T-helper 2 cell (primary cell): ENCODE data around the gene LRRC37A.
A peak's percentile ranks its signal among the peaks of the same experiment; 100 is the strongest.
"Not testable (repeated sequence)": the region's sequence is repeated elsewhere in the genome, so short reads cannot be mapped to it uniquely, and the experiment has no call there.

Experiments
- DNase-seq, 5 experiments: peaks; one replicate each; pipeline versions ENCODE4 v3.0.0 to v3.0.0-alpha.2; 2012 to 2022

Gene LRRC37A

DNA sequence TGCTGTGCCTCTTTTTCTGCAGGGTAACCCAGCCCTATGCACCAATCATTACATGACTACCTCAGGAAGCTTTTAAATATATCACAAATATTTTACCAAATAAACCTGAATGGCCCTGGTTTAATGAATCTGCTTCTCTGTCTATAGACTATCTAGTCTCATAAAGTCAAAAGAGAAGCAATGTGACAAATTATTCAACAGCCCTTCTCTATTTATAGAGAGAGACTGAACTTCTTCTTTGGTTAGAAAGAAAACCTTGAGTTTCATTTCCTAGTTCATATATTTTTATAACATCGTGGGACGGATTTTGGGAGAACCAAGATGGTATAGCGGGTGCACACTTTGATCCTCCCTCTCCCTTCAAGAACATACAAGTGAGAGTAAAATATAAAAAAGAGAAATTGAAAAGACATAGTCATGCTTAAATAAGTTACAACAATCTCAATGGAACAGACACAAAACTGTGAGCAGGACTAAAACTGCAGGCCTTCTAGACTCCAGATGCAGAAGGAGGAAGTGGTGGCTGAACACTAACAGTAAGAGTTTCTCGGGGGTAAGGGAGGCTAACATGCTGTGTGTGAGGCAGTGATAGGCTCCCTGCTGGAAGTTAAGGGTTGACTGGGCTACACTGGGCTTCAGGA, 3.9 kb upstream of the LRRC37A start:
- DNase-seq: peak in 1 of 5 experiments; percentile 58

DNA sequence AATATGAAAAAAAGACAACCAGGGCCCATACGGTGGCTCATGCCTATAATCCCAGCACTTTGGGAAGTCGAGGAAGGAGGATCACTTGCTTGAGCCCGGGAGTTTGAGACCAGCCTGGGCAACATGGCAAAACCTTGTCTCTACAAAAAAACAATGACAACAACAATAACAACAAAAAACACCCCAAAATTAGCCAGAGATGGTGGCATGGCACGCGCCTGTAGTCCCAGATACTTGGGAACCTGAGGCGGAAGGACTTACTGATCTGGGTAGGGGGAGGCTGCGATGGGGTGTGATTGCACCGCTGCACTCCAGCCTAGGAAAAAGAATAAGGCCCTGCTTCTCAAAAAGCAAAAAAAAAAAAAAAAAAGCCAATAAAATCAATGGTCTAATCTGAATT, 3.3 kb upstream of the LRRC37A start:
- DNase-seq: not testable (repeated sequence)

DNA sequence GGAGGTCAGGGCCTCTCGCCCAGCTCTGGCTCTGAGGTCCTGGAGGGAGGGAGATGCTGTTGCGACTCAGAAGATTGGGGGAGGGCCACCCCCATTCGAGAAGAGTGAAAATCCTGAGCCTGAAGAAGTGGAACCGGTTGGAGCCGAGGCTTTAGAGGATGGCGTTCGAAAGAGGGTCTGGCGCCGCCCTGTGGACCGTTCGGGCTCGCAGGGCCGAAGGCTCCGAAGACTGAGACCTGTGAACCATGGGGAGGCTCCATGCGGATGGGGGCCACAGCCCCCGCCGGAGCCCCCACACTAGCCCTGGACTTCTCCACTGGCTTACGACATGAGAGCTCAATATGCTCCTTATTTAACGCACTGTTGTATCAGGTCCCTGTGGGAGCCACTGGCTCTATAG, 46.3 kb downstream of the LRRC37A start:
- not testable (repeated sequence) for DNase-seq

DNA sequence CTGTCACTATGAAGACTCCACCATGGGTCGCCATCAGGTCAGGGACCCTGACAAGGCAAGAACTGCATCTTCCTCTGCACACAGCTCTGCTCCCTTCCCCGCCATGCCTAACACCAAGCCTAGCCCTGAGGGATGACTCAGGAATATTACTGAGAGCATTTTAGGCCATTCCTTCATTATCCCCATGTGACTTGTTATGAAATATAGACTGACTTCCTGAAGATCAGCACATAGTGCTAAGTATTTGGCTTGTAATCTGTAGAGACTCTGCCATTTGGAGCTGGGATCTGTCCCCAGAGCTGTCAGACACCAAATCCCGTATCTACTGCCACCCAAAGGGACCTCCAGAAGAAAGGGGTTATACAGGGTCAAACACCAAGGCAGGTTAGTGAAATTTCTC, 47.2 kb downstream of the LRRC37A start:
- DNase-seq: not testable (repeated sequence)

DNA sequence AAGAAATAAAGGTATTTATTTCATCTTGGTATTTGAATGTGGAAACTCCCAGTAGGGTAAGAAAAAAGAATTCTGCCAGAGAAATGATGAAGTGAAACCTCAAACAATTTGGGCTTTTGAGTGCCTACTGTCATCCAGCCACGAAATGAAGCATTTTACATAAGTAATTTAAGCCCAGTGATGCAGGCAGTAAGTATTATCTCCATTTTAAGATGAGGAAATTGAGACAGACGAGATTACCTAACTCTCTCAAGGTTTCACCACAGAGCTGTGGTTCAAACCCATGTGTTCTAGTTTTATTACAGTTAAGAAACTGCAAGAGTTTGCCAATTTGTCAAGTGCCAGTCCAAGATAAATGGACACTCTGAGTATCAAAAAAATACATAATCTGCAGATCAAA, 53.4 kb downstream of the LRRC37A start:
- not testable (repeated sequence) for DNase-seq

DNA sequence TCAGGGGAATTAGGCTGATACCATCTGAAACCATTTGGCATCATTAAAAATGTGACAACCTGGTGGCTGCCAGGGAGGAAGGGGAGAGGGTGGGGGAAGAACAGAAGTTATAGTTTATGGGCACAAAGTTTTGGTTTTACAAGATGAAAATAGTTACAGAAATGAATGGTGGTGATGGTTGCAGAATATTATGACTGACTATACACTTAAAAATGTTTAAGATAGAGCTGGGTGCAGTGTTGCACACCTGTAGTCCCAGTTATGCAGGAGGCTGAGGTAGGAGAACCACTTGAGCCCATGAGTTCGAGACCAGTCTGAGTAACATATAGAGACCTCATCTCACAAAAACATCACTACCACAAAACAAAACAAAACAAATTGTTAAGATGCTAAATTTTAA, 54.1 kb downstream of the LRRC37A start:
- DNase-seq: not testable (repeated sequence)

DNA sequence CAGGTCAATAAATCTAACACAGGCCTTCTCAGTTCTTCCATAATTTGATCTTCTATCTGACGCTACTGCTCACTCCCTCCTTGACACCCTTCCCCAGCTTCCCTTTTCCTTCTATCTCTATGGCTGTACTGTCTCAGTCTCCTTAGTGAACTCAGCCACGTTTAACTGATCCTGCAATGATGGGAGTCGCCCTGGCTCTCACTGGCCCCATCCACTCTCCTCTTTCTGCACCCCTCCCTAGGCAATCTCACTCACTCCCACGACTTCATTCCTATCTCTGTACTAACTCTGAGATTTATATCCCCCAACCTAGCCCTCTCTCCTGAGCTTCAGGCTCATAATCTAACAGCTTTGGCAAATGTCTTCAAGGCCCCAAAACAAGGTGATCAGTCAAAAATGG, 58.9 kb downstream of the LRRC37A start:
- not testable (repeated sequence) for DNase-seq

DNA sequence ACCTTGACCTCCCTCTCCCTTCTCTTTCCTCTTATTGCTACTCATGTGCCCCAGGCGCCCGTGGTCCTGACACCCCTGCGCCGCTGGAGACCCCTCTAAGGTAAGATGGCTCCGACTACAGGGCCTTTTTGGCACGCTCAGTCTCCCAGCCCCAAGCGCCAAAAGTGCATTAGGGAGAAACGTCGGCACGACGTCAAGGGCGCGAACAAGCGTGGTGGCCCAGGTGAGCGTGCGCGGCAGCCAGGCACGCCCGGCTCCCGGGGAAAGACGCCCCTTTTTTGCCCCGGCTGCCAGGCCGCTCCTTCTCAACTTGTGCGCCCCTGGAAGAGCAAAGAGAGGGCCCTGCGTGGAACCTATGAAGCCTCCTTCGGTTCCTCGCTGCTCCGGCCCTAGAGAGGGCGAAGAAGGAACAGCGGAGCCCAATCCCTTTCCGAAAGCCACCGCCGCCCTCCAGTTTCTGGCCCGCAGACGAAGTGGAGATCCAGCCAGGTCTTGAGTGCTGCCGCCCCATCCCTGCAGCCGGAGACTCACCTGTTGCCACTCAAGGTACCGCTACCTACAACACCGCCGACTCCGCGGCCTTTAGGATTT, 66.3 kb downstream of the LRRC37A start:
- DNase-seq: not testable (repeated sequence)

DNA sequence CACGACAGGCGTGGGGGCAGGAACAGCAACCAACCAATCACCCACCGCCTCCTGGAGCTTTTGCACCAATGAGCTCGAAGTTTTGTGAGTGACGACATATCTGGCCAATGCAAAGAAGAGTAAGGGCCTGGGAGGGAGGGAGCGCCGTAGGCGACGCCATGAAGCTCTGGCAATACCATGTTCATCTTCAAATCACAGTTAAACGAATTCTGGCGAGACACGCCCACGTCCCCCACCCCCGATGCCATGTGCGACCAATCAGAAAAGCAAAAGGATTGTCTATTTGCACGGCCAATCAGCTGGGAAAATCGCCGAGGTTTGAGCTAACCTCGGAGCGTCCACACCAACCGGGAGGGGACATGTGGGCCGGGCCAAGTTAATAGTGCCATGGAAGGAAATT, 66.8 kb downstream of the LRRC37A start, which contains the start of gene ARL17B:
Gene ARL17B, minus strand, starts transcription at position 12 of the 400 bp plus-strand sequence. CDS start 3,369 bp downstream, outside the sequence.
- peak in 4 of 5 experiments; percentile 52 to 87 (median 74) for DNase-seq

DNA sequence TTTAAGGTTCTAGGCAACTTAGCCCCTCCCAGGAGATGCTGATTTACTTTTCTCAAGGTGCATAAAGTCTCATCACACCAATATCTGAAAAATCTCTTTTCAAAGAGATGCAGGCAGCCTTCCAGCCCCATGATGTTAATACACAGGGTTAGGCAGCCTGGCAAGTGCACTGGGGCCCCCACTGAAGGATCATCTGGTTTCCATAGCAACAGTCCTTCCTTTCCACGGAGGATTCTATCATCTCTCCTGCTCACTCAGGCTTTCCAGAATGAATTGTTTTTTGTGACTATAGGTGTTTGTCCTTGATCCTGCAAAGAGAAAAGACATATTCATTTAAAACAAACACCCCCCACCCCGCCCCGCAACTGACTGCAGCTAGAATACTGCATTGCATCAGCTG, 72.6 kb downstream of the LRRC37A start:
- DNase-seq: not testable (repeated sequence)

DNA sequence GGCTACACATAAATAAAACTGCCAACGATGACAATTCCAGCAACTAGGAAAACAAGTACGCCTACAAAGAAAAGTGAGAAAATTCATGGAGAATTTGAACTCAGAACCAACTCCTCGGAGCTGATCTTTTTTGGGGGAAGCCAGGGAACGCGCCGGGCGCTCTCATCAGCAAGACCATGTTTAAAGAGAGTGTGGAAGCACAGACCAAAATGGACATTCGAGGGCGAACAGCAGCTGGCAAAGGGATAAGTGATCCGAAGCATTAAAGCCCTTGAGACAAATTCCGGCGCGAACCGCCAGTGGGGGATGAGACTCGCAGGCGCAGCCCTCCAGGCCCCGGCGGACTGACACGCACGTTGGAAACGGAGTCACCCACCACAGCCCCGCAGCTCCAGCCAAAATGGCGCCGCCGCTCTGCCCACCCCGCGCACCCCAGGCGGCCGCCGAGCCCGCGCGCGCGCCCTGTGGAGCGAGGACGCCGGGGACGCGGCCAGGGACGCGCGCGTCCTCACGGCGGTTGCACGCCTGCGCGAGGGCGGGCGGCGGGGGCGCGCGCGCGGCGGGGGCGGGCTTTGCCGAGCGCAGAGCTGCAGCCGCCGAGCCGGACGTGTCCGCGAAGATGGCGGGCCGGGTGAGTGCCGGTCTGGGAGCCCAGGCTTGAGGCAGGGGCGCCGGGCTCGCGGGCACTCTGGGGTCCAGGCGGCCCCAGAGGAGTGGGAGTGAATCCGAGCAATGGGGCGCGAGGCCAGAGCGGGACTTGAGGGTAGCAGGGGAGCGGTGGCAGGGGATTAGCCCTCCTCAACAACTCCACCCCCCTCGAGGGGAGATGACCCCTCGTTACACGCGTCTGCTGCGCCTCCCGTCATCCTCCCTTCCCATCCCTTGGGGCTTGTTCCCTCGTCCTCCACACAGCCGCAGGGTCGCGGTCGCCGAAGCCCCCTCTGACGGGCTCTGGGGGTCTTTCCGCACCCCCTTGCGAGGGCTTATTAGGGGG, 77.6 kb downstream of the LRRC37A start:
- not testable (repeated sequence) for DNase-seq

DNA sequence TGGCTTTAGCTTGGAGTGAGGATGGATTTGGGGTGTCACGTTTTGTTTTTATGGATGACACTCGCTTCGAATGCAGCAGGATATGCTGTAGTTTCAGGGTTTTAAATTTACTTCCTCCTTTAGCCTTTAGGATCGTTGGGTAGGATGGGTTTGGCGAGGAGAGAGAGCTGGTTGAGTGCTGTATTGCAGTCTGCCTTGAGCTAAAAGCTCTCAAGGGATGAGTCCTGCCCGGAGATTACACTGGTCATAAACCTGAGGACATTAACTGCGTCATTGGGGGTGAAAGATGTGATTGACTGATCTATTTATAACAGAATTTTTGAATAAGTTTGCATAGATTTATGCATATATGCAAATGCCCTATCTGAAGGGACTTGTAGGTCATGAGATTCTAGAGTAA, 78.5 kb downstream of the LRRC37A start:
- not testable (repeated sequence) for DNase-seq

DNA sequence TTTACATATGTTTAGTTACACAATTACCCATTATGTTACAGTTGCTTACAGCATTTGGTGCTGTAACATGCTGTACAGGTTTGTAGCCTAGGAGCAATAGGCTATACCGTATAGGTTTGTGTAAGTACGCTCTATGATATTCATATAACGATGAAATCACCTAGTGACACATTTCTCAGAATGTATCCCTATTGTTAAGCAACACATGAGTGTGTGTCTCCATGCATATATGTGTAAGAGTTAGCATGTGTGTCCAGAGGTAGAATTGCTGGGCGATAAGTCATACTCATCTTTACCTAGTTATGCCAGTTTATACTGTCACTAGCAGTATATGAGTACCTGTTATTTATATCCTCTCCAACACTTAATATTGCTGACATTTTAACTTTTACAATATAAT, 88.2 kb downstream of the LRRC37A start:
- DNase-seq: not testable (repeated sequence)

DNA sequence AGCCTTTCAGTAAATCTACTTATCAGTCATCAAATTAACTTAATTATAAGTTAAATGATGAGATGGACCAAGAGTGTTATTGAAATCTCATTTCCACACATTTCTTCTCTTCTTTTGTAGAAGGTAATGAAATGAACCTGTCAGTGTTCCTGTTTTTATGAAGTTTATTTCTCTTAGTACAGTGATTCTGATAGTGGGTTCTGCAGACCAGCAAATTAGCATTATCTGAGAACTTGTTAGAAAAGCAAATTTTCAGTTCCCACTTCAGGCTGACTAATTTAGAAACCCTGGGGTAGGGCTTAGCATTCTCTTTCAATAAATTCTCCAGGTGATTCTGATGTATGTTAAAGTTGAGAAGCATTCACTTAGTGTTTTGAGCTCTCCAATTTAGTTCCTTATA, 90.6 kb downstream of the LRRC37A start:
- DNase-seq: not testable (repeated sequence)
